ENCODE data around the gene GRAMD1B. TPM values are rescaled to one million over a fixed set of nuclear protein-coding genes. Genes with fewer than 3 reads are reported as not detected.

GRAMD1B gene
- total and polyA plus RNA-seq, 8 donors: 1.1 to 4.8 (median 2.2) TPM

DNA sequence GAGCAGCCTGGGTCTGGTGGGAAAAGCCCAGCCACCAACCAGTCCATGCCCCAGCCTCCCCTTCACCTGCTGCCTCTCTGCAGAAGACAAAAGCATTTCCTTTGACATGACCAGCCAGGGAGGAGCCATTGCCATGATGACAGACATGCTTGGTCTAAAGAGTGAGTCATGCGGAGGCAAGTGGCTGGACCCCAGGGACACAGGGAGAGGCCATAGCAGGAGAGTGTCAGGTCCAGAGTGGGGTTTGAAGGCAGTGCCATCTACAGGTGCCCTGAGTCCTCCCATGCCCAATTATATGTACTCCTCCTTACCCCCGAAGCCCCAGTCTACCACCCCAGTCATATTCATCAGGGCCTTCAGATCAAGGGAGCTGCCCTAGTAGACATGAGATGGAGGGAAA lies 157.0 kb downstream of the GRAMD1B start:
- Histone ChIP-seq H3K27ac (peak overlapping the region in 3 of 4 donors; percentile 4 to 42 (median 23)), H3K4me3 (no peak overlapping the region), H3K9me3 (no peaks in the 10 kb centered on the region), H3K36me3 (no peaks in the 10 kb centered on the region), H3K27me3 (no peaks in the 10 kb centered on the region), H3K4me1 (peaks cover 0 to 3% (median 0%) of the 10 kb centered on the region in 3 donors)
- TF ChIP-seq, protein P1, sequence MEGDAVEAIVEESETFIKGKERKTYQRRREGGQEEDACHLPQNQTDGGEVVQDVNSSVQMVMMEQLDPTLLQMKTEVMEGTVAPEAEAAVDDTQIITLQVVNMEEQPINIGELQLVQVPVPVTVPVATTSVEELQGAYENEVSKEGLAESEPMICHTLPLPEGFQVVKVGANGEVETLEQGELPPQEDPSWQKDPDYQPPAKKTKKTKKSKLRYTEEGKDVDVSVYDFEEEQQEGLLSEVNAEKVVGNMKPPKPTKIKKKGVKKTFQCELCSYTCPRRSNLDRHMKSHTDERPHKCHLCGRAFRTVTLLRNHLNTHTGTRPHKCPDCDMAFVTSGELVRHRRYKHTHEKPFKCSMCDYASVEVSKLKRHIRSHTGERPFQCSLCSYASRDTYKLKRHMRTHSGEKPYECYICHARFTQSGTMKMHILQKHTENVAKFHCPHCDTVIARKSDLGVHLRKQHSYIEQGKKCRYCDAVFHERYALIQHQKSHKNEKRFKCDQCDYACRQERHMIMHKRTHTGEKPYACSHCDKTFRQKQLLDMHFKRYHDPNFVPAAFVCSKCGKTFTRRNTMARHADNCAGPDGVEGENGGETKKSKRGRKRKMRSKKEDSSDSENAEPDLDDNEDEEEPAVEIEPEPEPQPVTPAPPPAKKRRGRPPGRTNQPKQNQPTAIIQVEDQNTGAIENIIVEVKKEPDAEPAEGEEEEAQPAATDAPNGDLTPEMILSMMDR (IDR thresholded peaks at IDR 0.05): no peak
- FAIRE-seq (no peak), DNase-seq (no peak), ATAC-seq (no peak)
- intact Hi-C loops (cut with DNase I): no loop called here
- 84 to 95% methylated on average over 2 of the region's 2 CpGs for WGBS, 2 donors

DNA sequence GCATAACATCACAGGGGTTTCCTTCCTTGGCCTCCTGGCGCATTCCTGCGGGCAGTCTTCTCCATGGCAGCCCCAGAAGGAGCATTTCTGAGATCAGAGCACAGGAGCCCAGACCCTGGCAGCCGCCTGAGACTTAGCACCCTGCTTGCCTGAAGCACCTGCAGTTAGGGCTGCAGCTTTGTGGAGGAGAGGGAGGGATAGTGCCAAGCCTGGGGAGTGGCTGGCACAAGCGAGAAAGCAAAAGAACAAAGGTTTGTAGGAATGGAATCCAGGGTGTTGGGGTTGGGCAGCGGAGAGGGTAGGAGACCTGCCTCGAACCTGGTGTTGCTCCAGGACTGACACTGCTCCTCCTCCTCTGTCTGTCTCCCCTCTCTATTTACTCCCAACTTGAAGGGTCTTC lies 157.5 kb downstream of the GRAMD1B start:
- no peak overlapping the region for H3K4me3 ChIP-seq
- H3K27ac ChIP-seq: peak overlapping the region in 3 of 4 donors; percentile 4 to 42 (median 23)
- peaks cover 0 to 3% (median 0%) of the 10 kb centered on the region in 3 donors for H3K4me1 ChIP-seq
- intact Hi-C loops (cut with DNase I): no loop called here
- no peaks in the 10 kb centered on the region for H3K9me3 ChIP-seq
- ATAC-seq (peak in 2 of 4 donors; percentile 8 to 9), FAIRE-seq (no peak), DNase-seq (no peak)
- 62 to 71% methylated on average over 6 of the region's 6 CpGs for WGBS, 2 donors
- no peaks in the 10 kb centered on the region for H3K36me3 ChIP-seq
- TF ChIP-seq, protein P1 (IDR thresholded peaks at IDR 0.05): no peak
- H3K27me3 ChIP-seq: no peaks in the 10 kb centered on the region

DNA sequence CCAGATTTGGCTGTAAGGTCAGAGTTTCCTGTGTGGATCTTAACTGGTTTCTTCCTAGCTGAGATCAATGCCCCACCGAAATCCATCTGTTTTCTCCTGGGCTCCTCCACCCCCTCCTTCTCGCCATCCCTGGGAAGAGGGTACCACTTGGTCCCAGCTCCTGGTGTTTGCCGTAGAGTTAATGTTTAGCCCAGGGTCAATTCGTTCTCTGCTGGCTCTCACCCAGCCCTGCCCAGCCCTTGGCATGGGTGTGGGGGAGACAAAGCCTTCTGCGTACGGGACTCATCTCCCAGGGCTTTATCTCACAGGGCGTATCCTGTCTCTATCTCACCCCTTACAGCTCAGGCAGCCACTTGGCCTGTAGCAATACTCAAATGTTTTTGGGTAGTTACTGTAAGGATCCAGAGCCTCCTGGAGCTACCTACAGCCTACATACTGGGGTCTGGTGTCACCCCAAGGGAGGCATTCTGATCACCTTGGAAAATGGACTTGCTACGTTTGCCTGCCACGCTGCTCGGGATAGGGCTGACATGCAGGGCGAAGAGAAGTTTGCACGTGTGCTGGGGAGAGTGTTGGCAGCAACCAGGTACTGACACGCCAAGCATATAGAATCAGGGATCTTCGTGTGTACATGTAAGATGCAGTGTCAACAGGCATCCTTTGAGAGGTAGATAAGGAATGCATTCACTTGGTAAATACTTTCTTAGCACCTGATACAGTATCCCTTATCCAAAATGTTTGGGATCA lies 158.2 kb downstream of the GRAMD1B start:
- ATAC-seq (peak; percentile 65 to 83 (median 78)), FAIRE-seq (no peak), DNase-seq (peak in 4 of 6 donors; percentile 39 to 56 (median 45))
- intact Hi-C loops (cut with DNase I): no loop called here
- H3K9me3 ChIP-seq: no peaks in the 10 kb centered on the region
- peaks cover 0 to 3% (median 0%) of the 10 kb centered on the region in 3 donors for H3K4me1 ChIP-seq
- TF ChIP-seq, protein P1 (IDR thresholded peaks at IDR 0.05): no peak
- no peaks in the 10 kb centered on the region for H3K27me3 ChIP-seq
- H3K27ac ChIP-seq: peak overlapping the region in 2 of 4 donors; percentile 23 to 42
- no peaks in the 10 kb centered on the region for H3K36me3 ChIP-seq
- no peak overlapping the region for H3K4me3 ChIP-seq
- WGBS, 2 donors: 21 to 32% methylated on average over 14 of the region's 14 CpGs

DNA sequence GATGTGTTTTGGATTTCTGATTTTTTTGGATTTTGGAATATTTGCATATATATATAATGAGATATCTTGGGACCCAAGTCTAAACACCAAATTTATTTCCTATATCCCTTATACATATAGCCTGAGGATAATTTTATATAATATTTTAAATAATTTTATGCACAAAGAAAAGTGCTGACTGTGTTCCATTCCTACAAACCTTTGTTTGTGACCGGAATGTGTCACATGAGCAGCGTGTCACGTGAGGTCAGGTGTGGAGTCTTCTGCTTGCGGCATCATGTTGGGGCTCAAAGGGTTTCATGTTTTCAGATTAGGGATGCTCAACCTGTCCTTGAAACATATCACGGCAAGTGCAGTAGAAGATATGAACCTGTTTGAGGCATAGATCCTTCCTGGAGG lies 158.8 kb downstream of the GRAMD1B start:
- TF ChIP-seq, protein P1 (IDR thresholded peaks at IDR 0.05): no peak
- no peak overlapping the region for H3K4me3 ChIP-seq
- H3K36me3 ChIP-seq: no peaks in the 10 kb centered on the region
- H3K27ac ChIP-seq: peak overlapping the region in 1 of 4 donors; percentile 42
- 79 to 88% methylated on average over 5 of the region's 5 CpGs for WGBS, 2 donors
- intact Hi-C loops (cut with DNase I): no loop called here
- H3K27me3 ChIP-seq: no peaks in the 10 kb centered on the region
- no peaks in the 10 kb centered on the region for H3K9me3 ChIP-seq
- no peak for ATAC-seq
- no peak for DNase-seq
- H3K4me1 ChIP-seq: peaks cover 0 to 3% (median 0%) of the 10 kb centered on the region in 3 donors
- no peak for FAIRE-seq
